Measurements from ENCODE around the gene PQBP1. TPM values are rescaled to one million over a fixed set of nuclear protein-coding genes. Genes with fewer than 3 reads are reported as not detected.

The PQBP1 gene
- total and polyA plus RNA-seq, 2 donors (not counting 1 experiment from before 2014, with no cell fraction given): 41.1 to 57.0 TPM

DNA sequence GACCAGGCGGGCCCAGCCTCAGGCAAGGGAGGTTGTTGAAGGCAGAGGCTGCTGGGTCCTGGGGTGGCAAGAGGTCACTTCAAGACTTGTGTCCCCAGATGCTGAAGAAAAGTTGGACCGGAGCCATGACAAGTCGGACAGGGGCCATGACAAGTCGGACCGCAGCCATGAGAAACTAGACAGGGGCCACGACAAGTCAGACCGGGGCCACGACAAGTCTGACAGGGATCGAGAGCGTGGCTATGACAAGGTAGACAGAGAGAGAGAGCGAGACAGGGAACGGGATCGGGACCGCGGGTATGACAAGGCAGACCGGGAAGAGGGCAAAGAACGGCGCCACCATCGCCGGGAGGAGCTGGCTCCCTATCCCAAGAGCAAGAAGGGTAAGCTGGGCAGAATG lies 4.4 kb downstream of the PQBP1 start:
- Histone ChIP-seq H3K4me1 (ENCODE audit: control insufficient read depth, extremely low read depth, insufficient read depth, low read length) (no peaks in the 10 kb centered on the region), H3K36me3 (ENCODE audit: control insufficient read depth, insufficient read depth, low read length) (peaks cover 11% of the 10 kb centered on the region), H2AFZ (ENCODE audit: low read length) (no peak overlapping the region), H3K4me2 (ENCODE audit: extremely low read depth, insufficient read depth, low read length) (no peak overlapping the region), H3K79me2 (ENCODE audit: control insufficient read depth, insufficient read depth, low read length) (peaks cover 8% of the 10 kb centered on the region), H3K9ac (ENCODE audit: insufficient read depth, low read length) (no peak overlapping the region), H3K9me3 (ENCODE audit: control insufficient read depth, insufficient read depth, low read depth, low read length) (no peaks in the 10 kb centered on the region), H3K27me3 (ENCODE audit: control insufficient read depth, insufficient read depth, low read length) (no peaks in the 10 kb centered on the region), H3K4me3 (replicated peaks in 1 of 4; ENCODE audit: control extremely low read depth in 1 of 4, insufficient read depth in 1 of 4, low read depth in 3 of 4, low read length in 4 of 4) (no peak overlapping the region), H3K27ac (ENCODE audit: insufficient read depth, low read length) (no peak overlapping the region), H4K20me1 (ENCODE audit: control insufficient read depth, extremely low read depth, insufficient read depth, low read length) (no peaks in the 10 kb centered on the region)
- TF ChIP-seq, protein P1, sequence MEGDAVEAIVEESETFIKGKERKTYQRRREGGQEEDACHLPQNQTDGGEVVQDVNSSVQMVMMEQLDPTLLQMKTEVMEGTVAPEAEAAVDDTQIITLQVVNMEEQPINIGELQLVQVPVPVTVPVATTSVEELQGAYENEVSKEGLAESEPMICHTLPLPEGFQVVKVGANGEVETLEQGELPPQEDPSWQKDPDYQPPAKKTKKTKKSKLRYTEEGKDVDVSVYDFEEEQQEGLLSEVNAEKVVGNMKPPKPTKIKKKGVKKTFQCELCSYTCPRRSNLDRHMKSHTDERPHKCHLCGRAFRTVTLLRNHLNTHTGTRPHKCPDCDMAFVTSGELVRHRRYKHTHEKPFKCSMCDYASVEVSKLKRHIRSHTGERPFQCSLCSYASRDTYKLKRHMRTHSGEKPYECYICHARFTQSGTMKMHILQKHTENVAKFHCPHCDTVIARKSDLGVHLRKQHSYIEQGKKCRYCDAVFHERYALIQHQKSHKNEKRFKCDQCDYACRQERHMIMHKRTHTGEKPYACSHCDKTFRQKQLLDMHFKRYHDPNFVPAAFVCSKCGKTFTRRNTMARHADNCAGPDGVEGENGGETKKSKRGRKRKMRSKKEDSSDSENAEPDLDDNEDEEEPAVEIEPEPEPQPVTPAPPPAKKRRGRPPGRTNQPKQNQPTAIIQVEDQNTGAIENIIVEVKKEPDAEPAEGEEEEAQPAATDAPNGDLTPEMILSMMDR (conservative IDR thresholded peaks at IDR 0.05 in 1 of 2, IDR thresholded peaks at IDR 0.05 in 1 of 2; ENCODE audit: low read depth in 1 of 2, low read length in 2 of 2): no peak
- no peak for TF ChIP-seq EZH2 (IDR thresholded peaks at IDR 0.05; ENCODE audit: low read length, missing control alignments)
- DNase-seq (ENCODE audit: low read depth in 2 of 2): no peak

DNA sequence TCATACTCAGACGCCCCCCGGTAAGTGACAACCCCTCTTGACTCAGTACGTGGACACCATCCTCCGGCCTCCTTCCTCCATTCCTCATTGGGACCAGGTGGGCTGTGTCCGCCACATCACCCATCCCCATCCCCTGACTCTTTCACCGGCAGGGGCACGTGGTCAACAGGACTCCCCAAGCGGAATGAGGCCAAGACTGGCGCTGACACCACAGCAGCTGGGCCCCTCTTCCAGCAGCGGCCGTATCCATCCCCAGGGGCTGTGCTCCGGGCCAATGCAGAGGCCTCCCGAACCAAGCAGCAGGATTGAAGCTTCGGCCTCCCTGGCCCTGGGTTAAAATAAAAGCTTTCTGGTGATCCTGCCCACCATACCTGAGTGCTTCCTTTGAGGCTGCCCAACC lies 5.0 kb downstream of the PQBP1 start:
- no peak for DNase-seq (ENCODE audit: low read depth in 2 of 2)
- Histone ChIP-seq H3K4me1 (ENCODE audit: control insufficient read depth, extremely low read depth, insufficient read depth, low read length) (no peaks in the 10 kb centered on the region), H4K20me1 (ENCODE audit: control insufficient read depth, extremely low read depth, insufficient read depth, low read length) (no peaks in the 10 kb centered on the region), H3K27me3 (ENCODE audit: control insufficient read depth, insufficient read depth, low read length) (no peaks in the 10 kb centered on the region), H3K79me2 (ENCODE audit: control insufficient read depth, insufficient read depth, low read length) (peaks cover 8% of the 10 kb centered on the region), H3K4me3 (replicated peaks in 1 of 4; ENCODE audit: control extremely low read depth in 1 of 4, insufficient read depth in 1 of 4, low read depth in 3 of 4, low read length in 4 of 4) (no peak overlapping the region), H3K36me3 (ENCODE audit: control insufficient read depth, insufficient read depth, low read length) (peaks cover 11% of the 10 kb centered on the region), H3K9ac (ENCODE audit: insufficient read depth, low read length) (no peak overlapping the region), H3K27ac (ENCODE audit: insufficient read depth, low read length) (no peak overlapping the region), H3K4me2 (ENCODE audit: extremely low read depth, insufficient read depth, low read length) (no peak overlapping the region), H2AFZ (ENCODE audit: low read length) (no peak overlapping the region), H3K9me3 (ENCODE audit: control insufficient read depth, insufficient read depth, low read depth, low read length) (no peaks in the 10 kb centered on the region)
- no peak for TF ChIP-seq EZH2 (IDR thresholded peaks at IDR 0.05; ENCODE audit: low read length, missing control alignments)
- TF ChIP-seq, protein P1 (conservative IDR thresholded peaks at IDR 0.05 in 1 of 2, IDR thresholded peaks at IDR 0.05 in 1 of 2; ENCODE audit: low read depth in 1 of 2, low read length in 2 of 2): no peak

DNA sequence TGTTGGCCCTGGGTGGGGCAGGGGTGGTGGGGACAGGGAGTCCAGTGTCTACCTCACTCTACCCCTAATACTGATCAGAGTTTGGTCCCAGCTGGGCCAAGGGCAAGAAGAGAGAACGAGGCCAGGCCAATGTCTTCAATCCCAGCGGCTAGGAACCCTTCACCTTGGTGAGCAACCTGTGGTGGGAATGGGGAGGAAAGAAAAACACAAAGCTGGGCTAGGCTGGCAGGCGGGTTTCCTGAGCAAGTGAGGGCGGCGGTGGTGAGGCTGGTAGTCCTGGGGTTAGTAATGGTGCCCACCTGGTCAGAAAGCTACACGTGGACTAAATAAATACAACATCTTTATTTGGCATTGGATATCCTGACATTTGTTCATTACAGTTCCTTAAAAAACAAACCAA lies 5.6 kb downstream of the PQBP1 start:
- no peak for DNase-seq (ENCODE audit: low read depth in 2 of 2)
- Histone ChIP-seq H3K9ac (ENCODE audit: insufficient read depth, low read length) (no peak overlapping the region), H3K4me2 (ENCODE audit: extremely low read depth, insufficient read depth, low read length) (no peak overlapping the region), H3K4me3 (replicated peaks in 1 of 4; ENCODE audit: control extremely low read depth in 1 of 4, insufficient read depth in 1 of 4, low read depth in 3 of 4, low read length in 4 of 4) (no peak overlapping the region), H3K4me1 (ENCODE audit: control insufficient read depth, extremely low read depth, insufficient read depth, low read length) (no peaks in the 10 kb centered on the region), H4K20me1 (ENCODE audit: control insufficient read depth, extremely low read depth, insufficient read depth, low read length) (no peaks in the 10 kb centered on the region), H2AFZ (ENCODE audit: low read length) (no peak overlapping the region), H3K79me2 (ENCODE audit: control insufficient read depth, insufficient read depth, low read length) (peaks cover 8% of the 10 kb centered on the region), H3K27me3 (ENCODE audit: control insufficient read depth, insufficient read depth, low read length) (no peaks in the 10 kb centered on the region), H3K36me3 (ENCODE audit: control insufficient read depth, insufficient read depth, low read length) (peaks cover 11% of the 10 kb centered on the region), H3K9me3 (ENCODE audit: control insufficient read depth, insufficient read depth, low read depth, low read length) (no peaks in the 10 kb centered on the region), H3K27ac (ENCODE audit: insufficient read depth, low read length) (no peak overlapping the region)
- TF ChIP-seq, protein P1 (conservative IDR thresholded peaks at IDR 0.05 in 1 of 2, IDR thresholded peaks at IDR 0.05 in 1 of 2; ENCODE audit: low read depth in 1 of 2, low read length in 2 of 2): no peak
- no peak for TF ChIP-seq EZH2 (IDR thresholded peaks at IDR 0.05; ENCODE audit: low read length, missing control alignments)
